DMS79 treated with DMSO at 0.1 percent for 48 hours (cell line): ENCODE measurements around the gene NCK2.

Experiments used
- DNase-seq: peaks from one replicate; lab custom pipeline; 2025; lab: John Stamatoyannopoulos, UW

Gene NCK2

DNA sequence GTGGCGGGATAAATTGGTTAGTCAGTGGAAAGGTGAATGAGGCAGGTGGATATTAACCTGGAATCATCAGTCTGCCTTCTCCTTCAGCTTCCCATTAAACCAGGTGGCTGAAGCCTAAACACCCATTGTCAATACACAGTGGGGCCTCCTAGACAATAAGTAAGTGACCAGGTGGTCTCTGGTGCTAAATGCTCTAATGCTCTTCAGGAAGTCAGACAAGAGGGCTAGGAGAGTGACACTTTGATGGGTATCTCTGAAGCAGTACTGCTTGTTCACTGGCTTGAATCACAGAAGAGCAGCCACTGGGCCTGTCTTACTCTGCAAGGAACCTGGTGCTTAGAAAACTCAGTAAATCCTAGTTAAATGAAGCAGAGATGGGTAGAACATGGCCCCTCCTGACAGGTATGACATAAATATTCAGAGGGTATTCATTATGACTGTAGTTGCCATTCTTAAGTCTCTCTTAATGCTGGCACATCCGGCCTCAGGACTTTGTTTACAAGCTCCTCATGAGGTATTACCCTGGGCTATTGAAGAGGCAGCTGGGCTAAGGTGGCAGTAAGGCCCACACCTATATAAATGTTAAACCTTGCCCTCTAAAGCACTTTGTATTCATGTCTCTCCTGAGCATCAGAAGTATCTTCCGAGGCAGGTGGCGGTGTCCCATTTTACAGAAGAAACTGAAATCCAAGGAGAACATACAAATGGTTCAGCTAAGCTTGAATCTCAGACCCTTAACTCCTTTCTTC lies 104.9 kb downstream of the NCK2 start:
- DNase-seq, result no peak

DNA sequence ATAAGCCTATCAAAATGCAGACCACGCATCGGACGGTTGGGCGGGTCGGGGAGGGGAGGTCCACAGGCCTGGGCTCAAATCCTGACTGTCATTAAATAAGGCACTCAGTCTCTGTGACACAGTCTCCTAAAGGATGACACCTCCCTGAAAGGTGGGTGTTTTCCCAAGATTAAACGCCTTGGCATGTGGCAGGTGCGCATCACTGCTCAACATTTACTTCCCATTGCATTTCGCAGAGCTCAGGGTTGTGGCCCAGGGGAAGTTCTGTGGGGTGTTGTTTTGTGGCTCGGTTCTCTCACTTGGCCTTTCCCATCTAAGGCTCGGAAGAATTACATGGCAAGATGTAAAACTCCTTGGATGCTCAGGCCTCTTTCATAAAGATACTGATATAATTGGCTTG lies 107.4 kb downstream of the NCK2 start:
- DNase-seq, result no peak

DNA sequence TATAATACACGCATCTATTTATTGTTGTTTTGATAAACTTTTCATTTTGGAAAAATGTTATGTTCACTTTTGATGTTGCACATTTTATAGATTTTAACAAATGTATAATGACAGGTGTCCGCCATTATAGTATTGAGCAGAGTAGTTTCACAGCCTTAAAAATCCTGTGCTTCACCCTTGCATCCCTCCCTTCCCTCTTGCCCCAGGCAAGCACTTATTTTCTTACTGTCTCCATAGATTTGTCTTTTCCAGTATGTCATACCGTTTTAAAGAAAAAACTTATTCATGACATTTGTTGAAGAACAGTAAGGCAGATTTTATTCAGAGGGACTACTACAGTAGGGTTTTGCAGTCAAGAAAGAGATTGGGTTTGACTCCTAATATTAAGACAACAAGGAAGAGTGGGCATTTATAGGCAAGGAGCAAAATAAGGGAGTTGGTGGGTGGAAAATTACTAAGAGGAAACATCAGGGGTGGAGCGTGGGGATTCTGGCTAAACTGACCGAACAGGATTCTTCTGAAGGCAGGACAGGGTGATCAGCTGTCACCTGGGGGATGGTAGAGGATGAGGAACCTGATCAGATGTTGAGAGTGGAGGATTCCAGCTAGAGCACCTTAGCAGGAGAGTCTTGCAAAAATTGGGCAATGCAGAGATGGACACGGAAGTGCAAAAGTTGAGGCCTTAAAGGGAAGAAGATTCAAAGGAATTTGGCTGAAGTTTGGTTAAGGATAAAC lies 108.8 kb downstream of the NCK2 start:
- no peak for DNase-seq

- DNase-seq, result no peak
Measured at GRCh38 chr2:105854972-105855371, 110.3 kb downstream of the NCK2 start.

GRCh38 chr2:105856581-105856980 lies 111.9 kb downstream of the NCK2 start:
- DNase-seq, result no peak

- DNase-seq, result no peak
Measured at GRCh38 chr2:105857076-105857740, 112.5 kb downstream of the NCK2 start.

GRCh38 chr2:105858868-105859693 lies 114.4 kb downstream of the NCK2 start:
- DNase-seq, result no peak

GRCh38 chr2:105859694-105859951 lies 114.9 kb downstream of the NCK2 start:
- no peak for DNase-seq

DNA sequence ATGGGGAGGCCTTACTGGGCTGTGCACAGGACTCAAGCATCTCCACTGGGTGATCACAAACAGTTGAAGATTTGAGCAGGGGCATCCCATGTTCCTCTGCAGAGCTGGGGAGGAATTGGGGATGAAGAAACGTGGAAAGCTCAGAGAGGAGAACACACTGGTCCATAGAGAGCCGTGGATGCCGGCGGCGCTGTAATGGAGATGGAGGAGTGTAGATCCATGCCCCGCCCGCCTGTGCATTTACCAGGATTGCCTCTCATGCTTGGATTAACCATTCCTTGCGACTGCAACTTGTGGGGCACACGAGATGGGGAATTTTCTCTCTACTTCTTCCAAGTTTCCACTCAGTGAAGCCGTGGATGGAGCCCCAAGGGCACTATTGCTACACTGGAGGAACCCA lies 115.9 kb downstream of the NCK2 start:
- no peak for DNase-seq

- no peak for DNase-seq
Measured at GRCh38 chr2:105861200-105861599, 116.5 kb downstream of the NCK2 start.

DNA sequence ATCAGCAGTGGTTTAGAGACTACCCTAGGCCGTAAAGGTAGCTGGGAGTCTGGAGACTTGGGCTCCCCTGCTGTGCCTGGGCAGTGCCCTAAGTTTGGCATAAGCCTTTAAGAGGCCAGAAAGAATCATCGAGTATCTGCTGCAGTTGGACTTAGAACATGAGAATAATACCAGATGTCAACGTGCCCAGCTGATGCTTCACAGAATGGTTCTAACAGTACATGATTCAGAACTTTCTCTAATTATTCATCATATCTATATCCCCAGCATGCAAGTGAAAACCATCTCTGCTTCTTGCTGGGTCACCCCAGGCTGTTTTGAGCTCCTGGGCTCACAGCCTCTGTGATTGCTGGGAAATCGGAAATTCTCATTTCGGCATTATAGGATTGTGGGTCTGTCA lies 118.1 kb downstream of the NCK2 start:
- DNase-seq, result no peak

GRCh38 chr2:105864262-105864661 lies 119.5 kb downstream of the NCK2 start:
- no peak for DNase-seq

DNA sequence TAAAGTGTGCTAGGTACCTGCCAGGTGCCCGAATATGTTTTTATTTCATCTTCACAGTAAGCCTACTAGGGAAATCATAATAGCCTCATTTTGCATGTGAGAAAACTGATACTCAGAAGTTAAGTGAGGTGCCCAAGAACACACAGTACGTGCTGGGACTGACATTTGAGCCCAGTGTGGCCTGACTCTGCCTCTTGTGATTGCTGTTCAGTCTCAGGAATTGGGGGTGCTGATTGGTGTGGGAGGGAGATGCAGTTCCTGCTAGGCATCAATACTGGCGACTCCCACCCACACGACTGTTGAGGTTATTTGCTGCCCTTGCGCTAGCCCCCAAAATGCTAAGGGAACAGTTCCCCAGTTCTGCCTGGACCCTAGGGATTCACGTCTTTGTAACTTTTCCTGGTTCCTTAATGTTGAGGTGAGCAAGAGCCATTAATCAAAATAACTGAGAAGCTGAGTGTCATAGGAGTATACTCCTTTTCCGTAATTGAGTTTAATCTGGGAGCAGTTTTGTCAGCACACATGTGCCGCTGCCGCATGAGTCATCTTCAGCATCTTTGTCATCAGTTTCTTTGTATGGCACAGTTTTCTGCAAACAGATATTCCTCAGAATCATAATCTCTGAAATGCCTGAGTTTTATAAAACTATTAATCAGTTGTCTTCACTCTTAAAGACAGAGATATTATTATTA lies 120.7 kb downstream of the NCK2 start:
- DNase-seq, result no peak

DNA sequence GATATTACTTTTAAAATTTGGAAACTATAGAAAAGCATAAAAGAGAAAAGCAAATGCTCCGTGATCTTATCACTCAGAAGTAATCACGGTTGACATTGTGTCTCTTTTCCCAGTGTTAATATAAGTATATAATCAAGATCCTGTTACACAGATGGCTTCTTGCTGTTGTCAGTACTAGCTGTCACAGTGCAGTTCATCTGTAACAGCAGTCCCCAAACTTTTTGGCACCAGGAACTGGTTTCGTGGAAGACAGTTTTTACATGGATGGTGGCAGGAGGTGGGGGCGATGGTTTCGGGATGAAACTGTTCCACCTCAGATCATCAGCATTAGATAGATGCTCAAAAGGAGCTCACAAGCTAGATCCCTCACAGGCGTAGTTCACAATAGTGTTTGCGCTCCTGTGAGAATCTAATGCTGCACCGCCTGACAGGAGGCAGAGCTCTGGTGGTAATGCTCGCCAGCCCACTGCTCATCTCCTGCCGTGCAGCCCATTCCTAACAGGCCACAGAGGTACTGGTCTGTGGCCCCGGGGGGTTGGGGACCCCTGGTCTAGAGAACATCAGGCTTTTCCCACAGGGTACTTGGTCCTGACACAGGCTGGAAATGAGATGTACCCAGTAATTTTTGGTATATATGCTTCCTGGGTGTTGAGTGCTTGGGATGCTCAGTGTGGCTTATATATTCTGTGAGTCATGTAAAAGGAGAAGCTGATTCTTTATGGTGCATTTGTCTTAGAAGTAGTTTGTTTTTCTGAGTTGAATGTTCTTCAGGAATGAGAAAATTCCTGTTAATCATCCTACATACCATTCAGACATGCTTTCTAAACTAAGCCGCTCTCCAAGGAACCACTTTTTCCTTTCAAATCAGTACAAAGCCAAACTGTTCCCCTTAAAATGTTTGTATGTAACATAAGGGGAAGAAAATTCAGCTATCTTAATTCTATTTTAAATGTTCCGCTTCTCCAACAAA lies 121.8 kb downstream of the NCK2 start:
- no peak for DNase-seq

DNA sequence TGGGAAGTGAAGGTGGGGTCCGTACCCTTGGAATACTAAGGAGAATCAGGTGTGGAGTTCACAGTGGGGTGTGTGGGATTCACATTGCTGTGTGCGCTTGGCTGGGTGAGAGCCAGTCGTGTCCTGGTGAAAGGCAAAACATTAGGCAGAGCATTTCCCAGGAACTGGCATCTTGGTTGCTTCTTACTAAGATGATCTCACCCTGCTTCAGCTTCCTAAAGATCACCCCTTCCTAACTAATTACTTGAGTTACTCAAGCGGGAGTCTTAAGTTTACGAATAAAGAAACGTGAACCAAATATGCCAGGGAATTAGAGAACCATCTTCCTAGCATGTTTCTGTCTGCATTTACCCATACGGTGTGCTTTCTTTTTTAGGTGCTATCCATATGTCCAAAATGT lies 122.9 kb downstream of the NCK2 start:
- no peak for DNase-seq

DNA sequence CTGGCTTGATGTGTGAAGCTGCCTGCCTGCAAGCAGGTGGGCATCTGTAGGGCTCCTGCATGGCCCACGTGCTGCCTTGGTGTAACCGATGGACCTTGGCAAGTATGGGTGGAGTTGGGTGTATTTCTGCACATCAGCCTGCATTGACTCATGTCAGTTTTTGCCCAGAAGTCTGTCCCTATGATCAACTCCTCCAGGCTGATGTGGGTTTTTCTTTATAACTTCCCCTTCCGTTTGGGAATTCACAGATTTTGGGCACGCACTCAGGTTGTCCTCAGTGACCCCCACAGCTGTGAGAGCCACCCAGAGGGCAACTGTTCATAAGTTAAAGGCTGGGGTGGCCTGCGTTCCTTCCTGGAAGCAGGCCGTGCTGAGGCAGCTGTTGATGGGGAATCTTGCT lies 123.3 kb downstream of the NCK2 start:
- no peak for DNase-seq

- no peak for DNase-seq
Measured at GRCh38 chr2:105869341-105869740, 124.6 kb downstream of the NCK2 start.

- no peak for DNase-seq
Measured at GRCh38 chr2:105870062-105870461, 125.3 kb downstream of the NCK2 start.

DNA sequence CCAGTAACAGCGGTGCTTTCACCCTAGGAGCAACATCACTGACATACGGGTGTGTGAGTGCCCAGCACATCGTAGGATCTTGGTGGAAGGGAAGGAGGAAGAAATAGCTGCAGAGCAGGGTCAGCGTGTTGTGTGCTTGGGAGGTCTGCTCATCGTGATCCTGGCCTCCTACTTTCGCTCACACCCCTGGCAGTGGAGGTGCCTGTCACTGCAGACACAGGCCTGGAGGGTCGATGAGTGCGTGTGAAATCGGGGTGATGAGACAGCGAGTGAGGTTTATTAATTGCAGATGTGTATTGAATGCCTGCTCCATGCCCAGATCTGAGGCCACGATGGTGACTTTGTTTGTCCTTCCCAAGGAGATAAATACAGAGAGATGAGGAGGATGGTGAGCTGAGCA lies 126.1 kb downstream of the NCK2 start:
- no peak for DNase-seq

DNA sequence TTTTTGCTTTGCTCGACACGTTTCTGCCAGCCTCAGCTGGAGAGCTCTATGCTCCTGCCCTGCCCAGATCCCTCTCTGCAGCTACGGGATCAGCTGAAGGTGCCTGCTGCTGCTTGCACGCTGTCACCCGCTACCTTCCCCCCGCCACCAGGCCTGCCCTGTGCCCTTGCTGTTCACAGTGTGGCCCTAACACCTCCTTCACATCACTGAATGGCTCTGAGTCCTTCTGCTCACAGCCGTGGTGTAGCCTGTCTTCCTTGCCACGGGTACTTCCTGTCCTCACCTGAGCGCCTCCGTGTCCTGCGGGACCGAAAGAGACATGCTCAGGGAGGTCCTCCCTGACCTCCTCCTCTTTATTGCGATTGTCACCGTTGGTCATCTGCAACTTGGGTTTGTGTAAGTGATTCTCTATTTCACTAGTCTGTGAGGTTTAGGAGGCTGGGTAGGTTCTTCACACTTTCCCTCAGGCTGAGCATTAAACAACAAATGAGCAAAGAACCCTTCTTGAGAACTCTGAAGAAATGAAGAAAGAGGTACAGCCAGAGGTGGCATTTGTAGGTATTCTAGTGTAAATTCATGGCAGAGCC lies 127.5 kb downstream of the NCK2 start:
- no peak for DNase-seq
